Measurements from ENCODE around the gene CGB2.
"Not testable (repeated sequence)": the region's sequence is repeated elsewhere in the genome, so short reads cannot be mapped to it uniquely, and the experiment has no call there.

Gene CGB2

DNA sequence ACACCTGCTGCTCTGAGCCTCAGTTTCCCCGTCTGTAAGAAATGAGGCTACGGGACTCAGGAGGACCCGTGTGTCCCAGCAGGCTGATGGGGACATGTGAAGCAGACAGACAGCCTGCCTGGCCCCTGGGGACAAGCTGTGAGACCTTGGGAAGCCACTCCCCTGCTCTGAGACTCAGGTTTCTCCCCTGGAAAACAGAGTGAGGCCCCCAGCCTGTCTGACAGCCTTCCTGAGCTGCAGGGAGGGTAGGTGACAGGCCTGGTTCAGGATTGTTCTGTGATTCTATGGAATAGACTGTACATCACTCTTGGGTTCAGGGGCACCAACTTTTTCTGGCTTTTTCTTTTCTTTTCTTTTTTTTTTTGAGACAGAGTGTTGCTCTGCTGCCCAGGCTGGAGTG is 35.9 kb downstream of the CGB2 start:
- no peak for DNase-seq (ENCODE audit: low spot score)

DNA sequence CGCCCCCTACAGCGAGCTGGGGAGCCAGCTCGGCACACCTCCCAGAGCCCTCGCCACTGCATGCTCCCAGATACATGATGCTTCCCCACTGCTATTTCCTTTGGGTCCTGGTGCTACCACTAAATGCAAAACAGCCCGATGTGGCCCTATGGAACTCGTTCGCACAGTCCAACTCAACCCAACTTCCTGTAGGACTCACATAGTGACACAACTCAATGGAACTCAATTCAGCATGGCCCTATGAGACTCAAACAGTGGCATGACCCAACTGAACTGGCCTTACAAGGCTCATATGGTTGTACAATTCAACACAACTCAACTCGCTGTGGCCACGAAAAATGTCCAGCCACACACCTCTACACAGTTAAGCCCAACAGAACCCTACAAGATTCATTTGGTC is 37.3 kb downstream of the CGB2 start:
- no peak for DNase-seq (ENCODE audit: low spot score)

DNA sequence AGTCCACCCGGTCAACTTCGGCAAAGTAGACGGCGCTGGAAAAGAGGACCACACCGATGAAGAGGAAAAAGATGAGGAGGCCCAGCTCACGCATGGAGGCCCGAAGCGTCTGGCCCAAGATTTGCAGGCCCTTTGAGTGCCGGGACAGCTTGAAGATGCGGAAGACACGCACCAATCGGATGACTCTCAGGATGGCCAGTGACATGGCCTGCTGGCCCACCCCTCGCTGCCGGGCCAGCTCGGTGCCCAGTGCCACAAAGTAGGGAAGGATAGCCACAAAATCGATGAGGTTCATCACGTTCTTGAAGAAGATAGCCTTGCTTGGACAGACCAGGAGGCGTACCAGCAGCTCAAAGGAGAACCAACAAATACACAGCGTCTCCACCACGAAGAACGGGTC is 38.7 kb downstream of the CGB2 start:
- no peak for DNase-seq (ENCODE audit: low spot score)

DNA sequence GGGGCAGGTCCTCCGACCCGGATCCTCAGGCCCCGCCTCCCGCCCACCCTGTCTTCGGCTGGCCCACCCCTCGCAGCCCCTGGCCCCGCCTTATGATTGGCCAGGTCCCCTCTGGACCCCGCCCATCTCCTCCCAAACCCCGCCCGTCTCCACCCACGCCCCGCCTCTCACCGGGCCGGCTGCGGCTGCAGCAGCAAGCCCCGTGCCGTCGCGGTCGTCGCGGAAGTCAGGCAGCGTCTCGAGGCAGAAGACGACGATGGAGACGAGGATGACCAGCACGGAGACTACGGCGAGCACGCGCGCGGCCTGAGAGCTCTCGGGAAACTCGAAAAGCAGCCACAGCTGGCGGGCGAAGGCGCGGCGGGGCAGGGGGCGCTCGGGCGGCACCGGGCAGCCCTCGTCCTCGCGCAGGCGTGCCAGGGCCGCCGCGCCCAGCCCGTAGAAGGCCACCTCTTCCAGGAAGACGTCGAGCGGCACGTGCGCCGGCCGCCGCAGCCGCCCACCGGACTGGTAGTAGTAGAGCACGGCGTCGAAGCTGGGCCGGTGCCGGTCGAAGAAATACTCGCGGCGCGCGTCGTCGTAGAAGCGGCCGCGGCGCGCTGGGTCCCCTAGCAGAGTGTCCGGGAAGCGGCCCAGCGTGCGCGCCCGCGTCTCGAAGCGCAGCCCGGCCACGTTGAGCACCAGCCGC is 40.3 kb downstream of the CGB2 start:
- no peak for DNase-seq (ENCODE audit: low spot score)

DNA sequence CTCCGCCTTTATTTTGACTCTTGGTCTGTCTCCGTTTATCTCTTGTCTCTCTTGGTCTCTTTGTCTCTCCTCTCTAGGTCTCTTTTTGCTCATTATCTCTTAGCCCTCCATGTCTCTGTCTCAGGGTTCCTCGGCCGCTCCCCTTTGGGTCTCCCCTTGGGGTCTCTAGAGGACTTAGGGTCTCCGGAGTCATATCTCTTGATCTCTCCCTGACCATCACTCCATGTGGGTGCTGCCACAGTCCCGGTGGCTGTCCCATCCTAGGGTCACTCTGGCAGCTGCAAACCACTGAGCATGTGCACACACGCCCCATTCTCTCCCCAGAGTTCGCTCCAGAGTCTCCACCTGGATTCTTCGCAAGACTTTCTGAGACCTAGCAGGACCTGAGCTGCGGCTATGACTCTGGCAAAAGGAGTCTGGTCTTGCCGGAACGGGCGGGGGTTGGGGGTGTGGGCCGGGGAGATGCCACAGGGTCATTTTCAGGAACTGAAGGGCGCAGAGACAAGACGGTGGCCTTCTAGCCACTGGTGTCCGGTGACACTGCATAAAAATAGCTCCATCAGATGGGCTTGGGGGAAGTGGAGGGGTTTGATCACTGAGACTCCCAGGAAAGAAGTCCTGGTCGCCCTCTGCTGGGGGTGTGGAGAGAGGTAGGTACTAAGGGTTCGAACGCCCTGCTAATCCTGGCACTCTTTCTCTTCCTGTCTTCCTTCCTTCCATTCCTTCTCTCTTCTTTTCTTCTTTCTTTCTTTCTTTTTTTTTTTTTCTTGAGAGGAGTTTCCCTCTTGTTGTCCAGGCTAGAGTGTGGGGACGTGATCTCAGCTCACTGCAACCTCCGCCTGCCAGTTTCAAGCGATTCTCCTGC is 42.1 kb downstream of the CGB2 start:
- DNase-seq (ENCODE audit: low spot score), result no peak

DNA sequence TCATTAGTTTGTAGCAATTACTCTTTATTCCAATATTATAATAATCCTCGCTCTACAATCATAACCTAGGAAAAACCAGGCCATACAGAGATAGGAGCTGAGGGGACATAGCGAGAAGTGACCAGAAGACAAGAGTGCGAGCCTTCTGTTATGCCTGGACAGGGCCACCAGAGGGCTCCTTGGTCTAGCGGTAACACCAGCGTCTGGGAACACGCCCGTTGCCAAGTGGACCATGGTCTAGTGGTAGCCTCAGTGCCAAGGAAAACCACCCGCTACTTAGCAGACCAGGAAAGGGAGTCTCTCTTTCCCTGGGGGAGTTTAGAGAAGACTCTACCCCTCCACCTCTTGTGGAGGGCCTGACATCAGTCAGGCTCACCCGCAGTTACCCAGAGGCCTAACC is 43.2 kb downstream of the CGB2 start:
- DNase-seq (ENCODE audit: low spot score), result not testable (repeated sequence)

DNA sequence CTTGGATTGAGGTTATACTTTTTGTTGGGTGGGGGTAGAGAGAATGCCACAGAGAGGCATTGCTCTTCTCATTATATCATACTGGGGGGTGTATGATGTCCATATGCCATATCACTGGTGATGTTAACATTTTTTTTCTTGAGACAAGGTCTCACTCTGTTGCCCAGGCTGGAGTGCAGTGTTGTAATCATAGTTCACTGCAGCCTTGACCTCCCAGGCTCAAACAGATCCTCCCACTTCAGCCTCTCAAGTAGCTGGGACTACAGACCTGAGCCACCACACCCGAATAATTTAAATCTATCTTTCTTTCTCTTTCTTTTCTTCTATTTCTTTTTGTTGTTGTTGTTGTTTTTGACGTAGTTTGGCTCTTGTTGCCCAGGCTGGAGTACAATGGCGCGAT is 48.7 kb downstream of the CGB2 start:
- no peak for DNase-seq (ENCODE audit: low spot score)

DNA sequence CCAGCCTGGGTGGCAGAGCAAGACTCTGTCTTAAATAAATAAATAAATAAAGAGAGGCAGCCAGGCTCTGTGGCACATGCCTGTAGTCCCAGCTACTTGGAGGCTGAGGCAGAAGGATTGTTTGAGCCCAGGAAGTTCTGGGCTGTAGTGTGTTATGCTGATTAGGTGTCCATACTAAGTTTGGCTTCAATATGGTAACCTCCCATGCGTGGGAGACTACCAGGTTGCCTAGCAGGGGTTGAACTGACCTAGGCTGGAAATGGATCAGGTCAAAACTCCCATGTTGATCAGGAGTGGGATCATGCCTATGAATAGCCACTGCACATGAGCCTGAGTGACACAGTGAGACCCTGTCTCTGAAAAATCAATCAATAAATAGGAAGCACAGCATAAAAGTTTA is 49.6 kb downstream of the CGB2 start:
- no peak for DNase-seq (ENCODE audit: low spot score)

All from CD4-positive, alpha-beta T cell treated with Interleukin-2 at 100 ng/mL for 4 hours (primary cell).